GF-D8 (cell line): Measurements from ENCODE around the gene PCSK2.
"Not testable (repeated sequence)": the region's sequence is repeated elsewhere in the genome, so short reads cannot be mapped to it uniquely, and the experiment has no call there.

Experiments used
- DNase-seq: peaks from one replicate; lab custom pipeline; 2025; lab: John Stamatoyannopoulos, UW

Gene PCSK2, protein sequence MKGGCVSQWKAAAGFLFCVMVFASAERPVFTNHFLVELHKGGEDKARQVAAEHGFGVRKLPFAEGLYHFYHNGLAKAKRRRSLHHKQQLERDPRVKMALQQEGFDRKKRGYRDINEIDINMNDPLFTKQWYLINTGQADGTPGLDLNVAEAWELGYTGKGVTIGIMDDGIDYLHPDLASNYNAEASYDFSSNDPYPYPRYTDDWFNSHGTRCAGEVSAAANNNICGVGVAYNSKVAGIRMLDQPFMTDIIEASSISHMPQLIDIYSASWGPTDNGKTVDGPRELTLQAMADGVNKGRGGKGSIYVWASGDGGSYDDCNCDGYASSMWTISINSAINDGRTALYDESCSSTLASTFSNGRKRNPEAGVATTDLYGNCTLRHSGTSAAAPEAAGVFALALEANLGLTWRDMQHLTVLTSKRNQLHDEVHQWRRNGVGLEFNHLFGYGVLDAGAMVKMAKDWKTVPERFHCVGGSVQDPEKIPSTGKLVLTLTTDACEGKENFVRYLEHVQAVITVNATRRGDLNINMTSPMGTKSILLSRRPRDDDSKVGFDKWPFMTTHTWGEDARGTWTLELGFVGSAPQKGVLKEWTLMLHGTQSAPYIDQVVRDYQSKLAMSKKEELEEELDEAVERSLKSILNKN

GRCh38 chr20:17226410-17227218 lies at the start of gene PCSK2:
Gene PCSK2 (plus strand): TSS chr20:17227040. CDS start chr20:17227306, 266 bp downstream.
- DNase-seq: no peak

DNA sequence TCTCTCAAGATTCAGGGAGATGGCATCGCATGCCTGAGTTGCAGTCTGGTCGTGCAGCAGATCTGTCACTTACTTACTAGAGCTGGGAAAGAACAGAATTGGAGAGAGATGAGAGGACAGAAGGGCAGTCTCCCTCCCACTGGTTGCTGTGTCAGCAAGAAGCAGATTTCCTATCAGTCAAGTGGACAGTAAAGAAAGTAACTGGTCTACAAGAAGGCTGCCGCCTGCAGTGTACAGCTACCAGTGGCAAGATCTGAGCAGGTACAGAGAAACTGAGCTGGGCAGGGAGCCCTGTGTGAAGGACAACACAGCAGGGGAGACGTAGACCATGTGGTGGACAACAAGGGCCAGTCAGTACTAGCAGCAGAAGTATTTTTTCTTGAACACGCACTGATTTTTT lies 49.5 kb upstream of the PCSK2 start:
- DNase-seq: no peak

- DNase-seq: no peak
Measured at GRCh38 chr20:17179840-17180239, 47.0 kb upstream of the PCSK2 start.

DNA sequence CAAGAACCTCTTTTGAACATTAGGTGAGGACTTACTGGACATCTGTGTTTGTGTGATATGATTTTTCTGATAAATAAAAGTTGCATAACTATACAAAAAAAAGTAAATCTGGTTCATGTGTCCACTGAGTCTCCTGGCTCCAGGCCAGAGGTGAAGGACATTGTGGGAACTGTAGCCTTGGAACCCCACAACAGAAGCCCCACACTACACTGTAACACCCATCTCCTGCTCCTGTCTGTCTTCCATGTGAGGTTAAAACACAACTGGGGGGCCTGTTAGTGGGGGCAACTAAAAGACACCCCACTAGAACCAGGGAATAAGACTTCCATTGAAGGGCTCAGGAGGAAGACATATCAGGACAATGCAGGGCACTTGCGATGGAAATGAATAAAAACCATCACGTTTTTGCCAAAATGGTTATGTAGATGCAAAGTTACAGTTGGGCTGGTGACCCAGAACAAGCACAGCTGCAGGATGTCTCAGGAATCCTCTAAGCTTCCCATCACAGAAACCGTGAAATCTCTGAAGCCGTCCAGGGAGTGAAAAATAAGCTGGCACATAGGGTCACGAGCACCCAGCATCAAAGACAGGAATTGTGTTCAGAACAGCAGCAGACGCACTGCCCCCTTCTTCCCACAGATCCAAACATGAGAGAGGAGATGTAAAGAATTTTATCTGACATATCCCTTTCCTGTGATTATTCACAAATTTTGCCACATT lies 36.7 kb upstream of the PCSK2 start:
- DNase-seq: no peak

DNA sequence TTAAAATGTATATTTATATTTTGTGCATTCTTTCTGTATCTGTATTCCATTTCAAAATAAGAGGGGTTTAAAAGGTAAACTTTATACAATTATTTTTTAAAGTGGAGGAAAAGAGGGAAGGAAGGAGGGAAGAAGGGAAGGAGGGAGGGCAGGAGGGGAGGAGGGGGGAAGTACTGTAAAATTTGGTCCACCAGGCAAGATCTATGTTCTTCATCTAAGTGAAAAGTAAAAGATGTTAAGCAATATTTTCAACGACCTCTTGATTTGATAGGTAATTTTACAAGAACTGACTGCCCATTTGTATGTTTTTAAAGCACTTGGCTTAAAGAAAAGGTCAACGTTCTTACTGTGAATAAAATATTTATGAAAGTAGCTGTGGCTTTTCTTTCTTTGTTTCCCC lies 29.8 kb upstream of the PCSK2 start:
- DNase-seq: no peak

- DNase-seq: no peak
Measured at GRCh38 chr20:17202030-17202429, 24.8 kb upstream of the PCSK2 start.

- DNase-seq: no peak
Measured at GRCh38 chr20:17202673-17203072, 24.2 kb upstream of the PCSK2 start.

GRCh38 chr20:17205084-17205813 lies 21.6 kb upstream of the PCSK2 start:
- DNase-seq: no peak

GRCh38 chr20:17210387-17210786 lies 16.5 kb upstream of the PCSK2 start:
- no peak for DNase-seq

DNA sequence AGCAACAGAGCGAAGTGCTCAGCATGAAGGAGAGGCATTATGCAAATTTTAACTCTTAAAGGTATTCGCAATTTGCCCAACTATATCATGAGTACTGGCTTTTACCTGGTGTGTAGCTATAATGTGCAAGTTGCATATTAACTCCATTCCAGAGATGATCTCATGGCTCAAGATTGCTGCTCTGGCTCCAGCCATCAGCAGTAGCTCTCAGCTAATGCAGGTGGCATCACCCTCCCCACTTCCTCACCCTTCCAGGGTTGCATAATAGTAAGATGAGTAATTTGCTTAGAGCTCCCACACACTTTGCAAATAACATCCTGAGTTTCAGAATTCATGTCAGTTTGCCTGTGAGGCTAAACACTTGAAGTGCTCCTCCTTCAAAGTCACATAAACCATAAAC lies 15.9 kb upstream of the PCSK2 start:
- no peak for DNase-seq

DNA sequence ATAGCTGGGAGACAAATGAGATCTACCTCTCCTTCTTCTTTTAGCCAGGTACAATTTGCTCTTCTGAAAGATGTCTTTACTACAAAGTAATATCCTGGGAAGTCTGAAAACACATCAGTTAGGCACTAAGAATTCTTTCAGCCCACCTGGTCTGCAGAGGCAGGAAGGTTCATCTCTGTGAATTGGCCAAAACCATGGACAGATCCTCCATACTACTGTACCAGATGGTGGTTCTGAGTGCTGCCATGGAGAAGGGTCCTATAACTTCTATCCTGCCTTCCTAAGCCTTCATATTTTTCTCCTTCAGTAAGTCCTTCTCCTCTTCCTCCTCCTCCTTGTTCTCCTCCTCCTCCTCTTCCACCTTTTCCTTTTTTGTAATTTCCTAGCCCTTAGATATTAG lies 11.7 kb upstream of the PCSK2 start:
- no peak for DNase-seq

- not testable (repeated sequence) for DNase-seq
Measured at GRCh38 chr20:17219856-17220255, 7.0 kb upstream of the PCSK2 start.

GRCh38 chr20:17223553-17223952 lies 3.3 kb upstream of the PCSK2 start:
- no peak for DNase-seq

- no peak for DNase-seq
Measured at GRCh38 chr20:17225851-17226409, 910 bp upstream of the PCSK2 start.

- DNase-seq: no peak
Measured at GRCh38 chr20:17227219-17227575, 357 bp downstream of the PCSK2 start.

- DNase-seq: no peak
Measured at GRCh38 chr20:17227669-17228623, 1.1 kb downstream of the PCSK2 start.

GRCh38 chr20:17228624-17229061 lies 1.8 kb downstream of the PCSK2 start:
- no peak for DNase-seq

- DNase-seq: no peak
Measured at GRCh38 chr20:17229256-17229655, 2.4 kb downstream of the PCSK2 start.

DNA sequence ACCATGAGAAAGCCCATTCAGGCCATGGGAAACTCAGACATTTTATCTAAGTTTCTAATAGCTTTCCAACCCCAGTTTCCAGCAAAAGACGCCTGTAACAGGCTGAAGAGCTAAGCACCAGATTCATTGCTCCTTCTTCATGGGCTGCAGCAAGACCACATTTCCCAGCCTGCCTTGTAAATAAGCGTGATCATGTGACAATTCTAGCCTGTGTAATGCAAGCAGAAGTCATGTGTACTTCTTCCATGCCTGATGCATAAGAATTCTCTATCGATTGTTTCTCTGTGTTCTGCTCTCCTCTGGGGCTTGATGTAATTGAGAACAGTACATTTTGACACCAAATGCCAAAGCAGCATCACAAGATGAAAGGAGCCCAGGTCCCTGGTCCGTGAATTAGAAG lies 6.8 kb downstream of the PCSK2 start:
- no peak for DNase-seq

DNA sequence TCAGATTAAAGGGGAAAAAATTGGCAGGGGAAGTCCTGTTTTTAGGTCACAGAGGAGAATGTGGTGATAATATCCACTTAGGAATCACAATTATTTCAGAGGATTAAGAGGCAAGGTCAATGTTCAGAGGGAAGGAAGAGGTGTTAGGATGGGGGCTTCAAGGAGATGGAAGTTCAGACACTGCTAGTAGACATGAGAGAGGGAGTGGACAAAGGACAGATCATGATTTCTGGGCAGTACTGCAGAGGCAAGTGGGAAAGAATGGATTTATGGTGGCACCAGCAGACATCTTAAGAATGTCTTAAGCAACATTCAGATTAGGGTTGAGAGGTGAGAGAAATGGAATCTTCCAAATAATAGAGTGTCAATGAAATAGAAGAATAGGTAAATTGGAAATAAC lies 9.9 kb downstream of the PCSK2 start:
- DNase-seq: no peak
